Measurements from ENCODE around the gene PPIC. TPM values are rescaled to one million over a fixed set of nuclear protein-coding genes. Genes with fewer than 3 reads are reported as not detected.

Gene PPIC
- total RNA-seq, 1 experiment from 2014 or later: 10.8 TPM

DNA sequence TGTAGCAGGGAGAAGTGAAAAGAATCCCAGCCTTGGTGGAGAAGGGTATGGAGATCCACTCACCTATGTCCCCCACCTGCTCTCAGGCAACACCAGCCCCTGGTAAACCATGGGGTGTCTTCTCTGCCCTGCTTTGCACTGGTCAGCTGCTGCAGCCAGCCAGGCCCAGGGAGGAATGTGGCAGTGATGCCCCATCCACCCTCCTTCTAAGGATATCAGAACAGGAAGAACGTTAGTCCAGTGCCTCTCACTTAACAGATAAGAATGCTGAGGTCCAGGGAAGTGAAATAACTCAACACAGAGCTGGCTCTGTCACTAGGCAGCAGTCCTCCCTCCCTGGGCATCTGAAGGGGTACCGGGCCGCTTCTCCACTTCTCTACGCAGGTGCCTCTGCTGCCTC is 9.7 kb upstream of the PPIC start:
- no peak overlapping the region for H3K27ac ChIP-seq (ENCODE audit: insufficient read length, low read depth, low read length)
- H2AFZ ChIP-seq (ENCODE audit: low read length): no peak overlapping the region
- H3K4me3 Mint-ChIP-seq: no peak overlapping the region
- no peak overlapping the region for H3K4me2 ChIP-seq (ENCODE audit: insufficient read depth, insufficient read length, low read length)
- no peak overlapping the region for H3T11ph ChIP-seq (ENCODE audit: low read length)
- no peaks in the 10 kb centered on the region for H3K36me3 Mint-ChIP-seq (ENCODE audit: insufficient read depth in 1 of 3, low read depth in 3 of 3)
- H2AK5ac ChIP-seq (ENCODE audit: insufficient read length, low read length): no peak overlapping the region
- WGBS (ENCODE audit: extremely low coverage, insufficient read length, low lambda C conversion rate): no CpG with 5 or more reads among the region's 4 CpGs
- H3K27me3 Mint-ChIP-seq (ENCODE audit: low read depth): peaks cover 9% of the 10 kb centered on the region
- no peaks in the 10 kb centered on the region for H3K79me1 ChIP-seq (ENCODE audit: insufficient read depth, low read depth, low read length, poor library complexity, severe bottlenecking)
- TF ChIP-seq, protein P1, sequence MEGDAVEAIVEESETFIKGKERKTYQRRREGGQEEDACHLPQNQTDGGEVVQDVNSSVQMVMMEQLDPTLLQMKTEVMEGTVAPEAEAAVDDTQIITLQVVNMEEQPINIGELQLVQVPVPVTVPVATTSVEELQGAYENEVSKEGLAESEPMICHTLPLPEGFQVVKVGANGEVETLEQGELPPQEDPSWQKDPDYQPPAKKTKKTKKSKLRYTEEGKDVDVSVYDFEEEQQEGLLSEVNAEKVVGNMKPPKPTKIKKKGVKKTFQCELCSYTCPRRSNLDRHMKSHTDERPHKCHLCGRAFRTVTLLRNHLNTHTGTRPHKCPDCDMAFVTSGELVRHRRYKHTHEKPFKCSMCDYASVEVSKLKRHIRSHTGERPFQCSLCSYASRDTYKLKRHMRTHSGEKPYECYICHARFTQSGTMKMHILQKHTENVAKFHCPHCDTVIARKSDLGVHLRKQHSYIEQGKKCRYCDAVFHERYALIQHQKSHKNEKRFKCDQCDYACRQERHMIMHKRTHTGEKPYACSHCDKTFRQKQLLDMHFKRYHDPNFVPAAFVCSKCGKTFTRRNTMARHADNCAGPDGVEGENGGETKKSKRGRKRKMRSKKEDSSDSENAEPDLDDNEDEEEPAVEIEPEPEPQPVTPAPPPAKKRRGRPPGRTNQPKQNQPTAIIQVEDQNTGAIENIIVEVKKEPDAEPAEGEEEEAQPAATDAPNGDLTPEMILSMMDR (conservative IDR thresholded peaks at IDR 0.05): no peak
- no peak overlapping the region for H2BK5ac ChIP-seq (ENCODE audit: insufficient read length, low read length)
- H3K4me1 Mint-ChIP-seq: no peaks in the 10 kb centered on the region
- H3K9me3 ChIP-seq (ENCODE audit: control insufficient read depth, low read depth, low read length): no peaks in the 10 kb centered on the region
- no peaks in the 10 kb centered on the region for H3K23me2 ChIP-seq (ENCODE audit: insufficient read length, low read depth, low read length, poor library complexity, severe bottlenecking)
- DNase-seq: no peak
- H2BK15ac ChIP-seq (ENCODE audit: low read depth, low read length): no peak overlapping the region
- no peak overlapping the region for H4K91ac ChIP-seq (ENCODE audit: insufficient read length, low read depth, low read length)
- no peaks in the 10 kb centered on the region for H3K9me3 Mint-ChIP-seq
- no peak overlapping the region for H2BK120ac ChIP-seq (ENCODE audit: low read depth, low read length, poor library complexity, severe bottlenecking)
- no peaks in the 10 kb centered on the region for H3K79me2 ChIP-seq (ENCODE audit: insufficient read depth, low read length)
- no peak overlapping the region for H3K14ac ChIP-seq (ENCODE audit: insufficient read depth, low read length)
- no peak overlapping the region for H2BK12ac ChIP-seq (ENCODE audit: insufficient read length, low read depth, low read length)
- no peak overlapping the region for H3K23ac ChIP-seq (ENCODE audit: insufficient read length, low read depth, low read length)
- H2BK20ac ChIP-seq (ENCODE audit: low read depth, low read length, poor library complexity, severe bottlenecking): no peak overlapping the region
- no peaks in the 10 kb centered on the region for H3K27me3 ChIP-seq (ENCODE audit: insufficient read depth, low read length)
- no peak overlapping the region for H3K4ac ChIP-seq (ENCODE audit: low read depth, low read length)
- no peak overlapping the region for H4K5ac ChIP-seq (ENCODE audit: insufficient read length, low read depth, low read length)
- no peak overlapping the region for H3K56ac ChIP-seq (ENCODE audit: insufficient read length, low read depth, low read length)
- no peak overlapping the region for H3K27ac Mint-ChIP-seq
- no peak overlapping the region for H4K8ac ChIP-seq (replicated peaks; ENCODE audit: insufficient read length, low read depth, low read length)
- H3K4me1 ChIP-seq (ENCODE audit: insufficient read depth, low read length): no peaks in the 10 kb centered on the region
- no peak overlapping the region for H3K9ac ChIP-seq (ENCODE audit: extremely low read depth, insufficient read length, low read length)
- H3K18ac ChIP-seq (ENCODE audit: insufficient read length, low read depth, low read length): no peak overlapping the region
- H4K20me1 ChIP-seq (ENCODE audit: control insufficient read depth, insufficient read depth, insufficient read length): no peaks in the 10 kb centered on the region
